ENCODE measurements around the gene ASB10. TPM values are rescaled to one million over a fixed set of nuclear protein-coding genes. Genes with fewer than 3 reads are reported as not detected.
A peak's percentile ranks its signal among the peaks of the same experiment; 100 is the strongest.

ASB10 gene
- total RNA-seq, 1 donor, result not detected

DNA sequence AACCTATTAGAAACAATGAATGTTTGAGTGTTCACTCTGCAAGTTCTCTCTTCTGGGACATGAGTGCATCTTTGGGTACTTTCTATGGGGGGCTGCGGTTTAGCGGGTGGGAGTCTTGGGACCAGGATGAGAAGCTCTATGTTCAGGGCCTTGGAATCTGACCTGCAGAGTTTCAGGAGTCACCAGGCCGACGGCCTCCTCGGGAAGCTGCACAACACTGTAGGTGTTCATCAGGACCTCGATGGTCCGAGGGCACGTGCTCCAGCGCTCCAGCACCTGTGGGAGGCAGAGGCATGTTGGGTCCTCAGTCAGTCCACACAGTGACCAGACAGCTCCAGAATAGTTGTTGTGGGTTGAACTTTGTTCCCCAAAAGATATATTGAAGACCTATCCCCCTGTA lies 10.6 kb downstream of the ASB10 start:
- Histone ChIP-seq H2AFZ (ENCODE audit: low read length) (no peak overlapping the region), H3K79me2 (ENCODE audit: insufficient read depth, low read length) (no peaks in the 10 kb centered on the region), H3K27ac (ENCODE audit: low read depth, low read length) (no peak overlapping the region), H3K4me3 (ENCODE audit: insufficient read depth, low read length) (no peak overlapping the region), H4K20me1 (ENCODE audit: insufficient read depth, low read length) (peaks cover 3% of the 10 kb centered on the region), H3K36me3 (ENCODE audit: insufficient read depth, low read length) (no peaks in the 10 kb centered on the region), H3K9me3 (ENCODE audit: low read depth, low read length) (no peaks in the 10 kb centered on the region), H3K27me3 (ENCODE audit: insufficient read depth, low read length) (peaks cover 60% of the 10 kb centered on the region), H3K4me2 (ENCODE audit: insufficient read depth, low read length) (no peak overlapping the region), H3K4me1 (ENCODE audit: insufficient read depth, low read length) (no peaks in the 10 kb centered on the region)
- TF ChIP-seq, protein P1, sequence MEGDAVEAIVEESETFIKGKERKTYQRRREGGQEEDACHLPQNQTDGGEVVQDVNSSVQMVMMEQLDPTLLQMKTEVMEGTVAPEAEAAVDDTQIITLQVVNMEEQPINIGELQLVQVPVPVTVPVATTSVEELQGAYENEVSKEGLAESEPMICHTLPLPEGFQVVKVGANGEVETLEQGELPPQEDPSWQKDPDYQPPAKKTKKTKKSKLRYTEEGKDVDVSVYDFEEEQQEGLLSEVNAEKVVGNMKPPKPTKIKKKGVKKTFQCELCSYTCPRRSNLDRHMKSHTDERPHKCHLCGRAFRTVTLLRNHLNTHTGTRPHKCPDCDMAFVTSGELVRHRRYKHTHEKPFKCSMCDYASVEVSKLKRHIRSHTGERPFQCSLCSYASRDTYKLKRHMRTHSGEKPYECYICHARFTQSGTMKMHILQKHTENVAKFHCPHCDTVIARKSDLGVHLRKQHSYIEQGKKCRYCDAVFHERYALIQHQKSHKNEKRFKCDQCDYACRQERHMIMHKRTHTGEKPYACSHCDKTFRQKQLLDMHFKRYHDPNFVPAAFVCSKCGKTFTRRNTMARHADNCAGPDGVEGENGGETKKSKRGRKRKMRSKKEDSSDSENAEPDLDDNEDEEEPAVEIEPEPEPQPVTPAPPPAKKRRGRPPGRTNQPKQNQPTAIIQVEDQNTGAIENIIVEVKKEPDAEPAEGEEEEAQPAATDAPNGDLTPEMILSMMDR (IDR thresholded peaks at IDR 0.05; ENCODE audit: extremely low read depth, low read depth, low read length), result no peak
- no peak for DNase-seq (ENCODE audit: insufficient read length, low spot score, missing footprints)

DNA sequence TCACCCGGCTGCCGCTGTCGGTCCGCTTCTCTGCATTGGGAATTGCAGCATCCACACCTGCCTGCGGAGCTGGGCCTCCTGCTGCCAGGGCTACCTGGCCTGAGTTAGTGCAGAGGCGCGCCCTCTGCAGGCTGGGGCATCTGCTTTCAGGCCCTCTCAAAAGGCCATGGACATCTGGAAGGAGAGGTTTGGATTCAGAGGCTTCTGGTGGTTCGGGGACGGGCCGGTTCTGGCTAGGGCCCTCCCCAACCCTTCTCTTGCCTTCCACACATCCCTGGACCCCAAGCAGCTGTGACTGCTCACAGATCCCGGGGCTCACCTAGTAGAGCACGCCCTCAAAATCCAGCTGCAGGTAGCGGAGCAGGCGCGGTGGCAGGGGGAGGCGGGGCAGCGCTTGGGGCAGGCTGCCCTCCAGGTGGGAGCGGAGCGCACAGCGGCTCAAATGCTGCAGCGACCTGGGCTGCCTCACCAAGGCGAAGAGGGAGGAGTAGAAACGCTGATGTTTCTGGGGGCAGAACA lies 11.2 kb downstream of the ASB10 start:
- Histone ChIP-seq H3K4me2 (ENCODE audit: insufficient read depth, low read length) (no peak overlapping the region), H3K79me2 (ENCODE audit: insufficient read depth, low read length) (no peaks in the 10 kb centered on the region), H3K9me3 (ENCODE audit: low read depth, low read length) (no peaks in the 10 kb centered on the region), H3K36me3 (ENCODE audit: insufficient read depth, low read length) (no peaks in the 10 kb centered on the region), H3K27me3 (ENCODE audit: insufficient read depth, low read length) (peaks cover 64% of the 10 kb centered on the region), H4K20me1 (ENCODE audit: insufficient read depth, low read length) (peaks cover 3% of the 10 kb centered on the region), H2AFZ (ENCODE audit: low read length) (no peak overlapping the region), H3K27ac (ENCODE audit: low read depth, low read length) (no peak overlapping the region), H3K4me3 (ENCODE audit: insufficient read depth, low read length) (no peak overlapping the region), H3K4me1 (ENCODE audit: insufficient read depth, low read length) (no peaks in the 10 kb centered on the region)
- no peak for DNase-seq (ENCODE audit: insufficient read length, low spot score, missing footprints)
- TF ChIP-seq, protein P1 (IDR thresholded peaks at IDR 0.05; ENCODE audit: extremely low read depth, low read depth, low read length), result no peak

DNA sequence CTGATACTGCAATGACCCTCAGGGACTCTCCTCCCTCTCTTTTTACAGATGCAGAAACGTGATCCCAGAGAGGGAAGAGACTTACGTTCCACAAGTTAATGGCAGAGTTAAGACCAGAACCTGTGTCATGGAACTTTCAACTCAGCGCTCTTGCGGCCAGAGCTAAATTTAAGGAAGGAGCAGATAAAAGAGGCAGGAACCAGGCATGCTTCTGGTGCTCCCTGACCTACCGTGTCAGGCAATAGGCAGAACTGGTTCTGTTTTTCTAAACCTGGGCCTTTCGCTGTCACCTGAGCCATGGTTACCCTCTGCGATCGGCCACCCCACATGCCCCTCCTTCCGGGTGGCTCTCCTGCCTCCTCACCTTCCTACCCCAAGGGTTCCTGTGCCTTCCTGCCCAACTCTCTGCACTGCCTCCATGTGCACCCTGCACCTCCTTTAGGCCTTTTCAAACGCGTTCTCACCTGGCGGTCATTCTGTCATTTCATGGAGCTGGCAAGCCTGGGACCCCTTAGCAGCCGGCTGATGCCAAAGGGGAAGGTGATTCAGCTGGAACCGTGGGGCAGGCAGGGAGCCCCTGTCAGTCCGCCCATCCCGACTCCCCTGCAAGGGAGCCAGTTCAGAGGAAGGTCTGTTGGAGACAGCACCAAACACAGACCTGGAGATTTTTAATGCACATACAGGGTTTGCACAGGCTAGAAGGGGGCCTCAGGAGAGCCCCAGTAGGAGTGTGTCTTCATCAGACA lies 11.8 kb downstream of the ASB10 start:
- no peak for DNase-seq (ENCODE audit: insufficient read length, low spot score, missing footprints)
- H4K20me1 ChIP-seq (ENCODE audit: insufficient read depth, low read length), result peaks cover 3% of the 10 kb centered on the region
- no peak overlapping the region for H3K27ac ChIP-seq (ENCODE audit: low read depth, low read length)
- no peaks in the 10 kb centered on the region for H3K79me2 ChIP-seq (ENCODE audit: insufficient read depth, low read length)
- H3K36me3 ChIP-seq (ENCODE audit: insufficient read depth, low read length), result no peaks in the 10 kb centered on the region
- no peaks in the 10 kb centered on the region for H3K4me1 ChIP-seq (ENCODE audit: insufficient read depth, low read length)
- no peak overlapping the region for H3K4me2 ChIP-seq (ENCODE audit: insufficient read depth, low read length)
- no peak overlapping the region for H3K4me3 ChIP-seq (ENCODE audit: insufficient read depth, low read length)
- no peaks in the 10 kb centered on the region for H3K9me3 ChIP-seq (ENCODE audit: low read depth, low read length)
- H3K27me3 ChIP-seq (ENCODE audit: insufficient read depth, low read length), result peaks cover 66% of the 10 kb centered on the region
- H2AFZ ChIP-seq (ENCODE audit: low read length), result no peak overlapping the region
- TF ChIP-seq, protein P1 (IDR thresholded peaks at IDR 0.05; ENCODE audit: extremely low read depth, low read depth, low read length), result no peak

DNA sequence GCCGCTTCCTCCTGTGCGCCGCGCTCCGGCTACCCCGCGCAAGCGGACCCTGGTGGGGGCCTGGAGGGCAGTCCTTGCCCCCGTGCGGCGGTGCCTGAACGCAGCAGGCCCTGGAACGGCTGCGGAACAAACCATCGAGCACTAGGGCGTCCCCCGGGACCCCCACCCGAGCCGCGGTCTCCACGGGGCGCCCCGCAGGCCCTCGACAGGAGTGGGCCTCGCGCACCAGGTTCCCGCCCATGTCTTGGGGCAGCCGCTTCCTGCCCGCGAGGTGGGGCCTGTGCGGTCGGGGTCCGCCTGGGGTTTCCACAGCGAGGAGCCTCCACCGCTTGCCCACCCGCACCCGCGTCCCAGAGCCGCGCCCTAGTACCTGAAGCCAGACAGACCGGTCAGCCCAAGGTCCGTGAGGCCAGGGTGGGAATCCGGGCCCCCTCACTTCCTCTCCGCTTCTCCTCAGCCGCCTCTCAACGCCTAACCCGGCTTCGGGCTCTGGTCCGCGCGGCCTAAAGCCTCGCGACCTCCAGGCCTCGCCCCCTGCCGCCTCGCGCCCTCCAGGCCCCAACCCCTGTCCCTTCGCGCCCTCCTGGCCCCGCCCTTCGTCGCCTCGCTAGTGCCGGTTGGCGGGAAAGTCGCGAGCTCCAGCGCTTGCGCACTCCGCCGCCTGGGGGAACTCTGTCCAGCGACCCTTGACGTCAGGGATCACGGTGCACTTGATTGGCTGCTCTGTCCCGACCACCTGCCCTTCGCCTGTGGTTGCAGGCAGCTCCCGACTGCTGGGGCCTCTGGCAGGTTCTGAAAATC lies 12.6 kb downstream of the ASB10 start:
- no peak overlapping the region for H3K4me3 ChIP-seq (ENCODE audit: insufficient read depth, low read length)
- DNase-seq (ENCODE audit: insufficient read length, low spot score, missing footprints), result peak; percentile 86

More for the DNA sequence above, 12.6 kb downstream of the ASB10 start:
- Histone ChIP-seq H3K27ac (ENCODE audit: low read depth, low read length) (no peak overlapping the region), H3K27me3 (ENCODE audit: insufficient read depth, low read length) (peaks cover 67% of the 10 kb centered on the region), H3K79me2 (ENCODE audit: insufficient read depth, low read length) (no peaks in the 10 kb centered on the region), H3K4me2 (ENCODE audit: insufficient read depth, low read length) (no peak overlapping the region), H2AFZ (ENCODE audit: low read length) (no peak overlapping the region), H4K20me1 (ENCODE audit: insufficient read depth, low read length) (peaks cover 3% of the 10 kb centered on the region), H3K4me1 (ENCODE audit: insufficient read depth, low read length) (no peaks in the 10 kb centered on the region), H3K36me3 (ENCODE audit: insufficient read depth, low read length) (no peaks in the 10 kb centered on the region), H3K9me3 (ENCODE audit: low read depth, low read length) (no peaks in the 10 kb centered on the region)
- TF ChIP-seq, protein P1 (IDR thresholded peaks at IDR 0.05; ENCODE audit: extremely low read depth, low read depth, low read length), result no peak
